Measurements from ENCODE around the gene KITLG.

DNA sequence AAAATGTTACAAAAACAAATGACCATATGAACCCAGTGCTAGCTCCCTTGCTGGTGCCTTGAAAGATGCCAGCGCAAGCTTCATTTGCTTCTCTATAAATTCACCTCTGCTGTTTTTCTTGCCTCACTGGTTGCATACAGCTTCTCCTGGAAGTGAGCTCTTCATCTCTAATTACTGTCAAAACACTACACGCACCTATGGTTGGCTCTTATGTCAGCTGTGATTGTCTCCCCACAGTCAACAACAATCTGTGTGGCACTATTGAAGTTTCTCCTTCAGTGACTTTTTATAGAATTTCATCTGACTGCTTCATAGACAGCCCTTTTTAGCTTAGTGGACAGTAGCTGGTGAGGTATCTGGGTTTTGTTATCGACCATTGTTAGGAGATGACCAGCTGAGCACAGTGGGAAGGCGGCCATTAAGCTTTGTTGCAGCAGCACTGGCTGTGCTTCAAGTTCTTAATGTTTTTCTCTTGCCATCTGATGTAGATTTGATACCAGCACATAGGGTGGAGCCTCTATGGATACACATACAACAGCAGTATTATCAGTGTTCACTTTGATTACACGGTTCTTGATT is 131.8 kb downstream of the KITLG start:
- TF ChIP-seq YY1 (IDR thresholded peaks at IDR 0.05; ENCODE audit: low read depth): no peak
- TF ChIP-seq, protein P1, sequence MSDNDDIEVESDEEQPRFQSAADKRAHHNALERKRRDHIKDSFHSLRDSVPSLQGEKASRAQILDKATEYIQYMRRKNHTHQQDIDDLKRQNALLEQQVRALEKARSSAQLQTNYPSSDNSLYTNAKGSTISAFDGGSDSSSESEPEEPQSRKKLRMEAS (IDR thresholded peaks at IDR 0.05; ENCODE audit: low read depth): no peak
- TF ChIP-seq, protein P2, sequence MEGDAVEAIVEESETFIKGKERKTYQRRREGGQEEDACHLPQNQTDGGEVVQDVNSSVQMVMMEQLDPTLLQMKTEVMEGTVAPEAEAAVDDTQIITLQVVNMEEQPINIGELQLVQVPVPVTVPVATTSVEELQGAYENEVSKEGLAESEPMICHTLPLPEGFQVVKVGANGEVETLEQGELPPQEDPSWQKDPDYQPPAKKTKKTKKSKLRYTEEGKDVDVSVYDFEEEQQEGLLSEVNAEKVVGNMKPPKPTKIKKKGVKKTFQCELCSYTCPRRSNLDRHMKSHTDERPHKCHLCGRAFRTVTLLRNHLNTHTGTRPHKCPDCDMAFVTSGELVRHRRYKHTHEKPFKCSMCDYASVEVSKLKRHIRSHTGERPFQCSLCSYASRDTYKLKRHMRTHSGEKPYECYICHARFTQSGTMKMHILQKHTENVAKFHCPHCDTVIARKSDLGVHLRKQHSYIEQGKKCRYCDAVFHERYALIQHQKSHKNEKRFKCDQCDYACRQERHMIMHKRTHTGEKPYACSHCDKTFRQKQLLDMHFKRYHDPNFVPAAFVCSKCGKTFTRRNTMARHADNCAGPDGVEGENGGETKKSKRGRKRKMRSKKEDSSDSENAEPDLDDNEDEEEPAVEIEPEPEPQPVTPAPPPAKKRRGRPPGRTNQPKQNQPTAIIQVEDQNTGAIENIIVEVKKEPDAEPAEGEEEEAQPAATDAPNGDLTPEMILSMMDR (IDR thresholded peaks at IDR 0.05): no peak
- TF ChIP-seq POLR2AphosphoS5 (IDR thresholded peaks at IDR 0.05; ENCODE audit: low read depth, low read length): no peak
- TF ChIP-seq EP300 (IDR thresholded peaks at IDR 0.05; ENCODE audit: borderline replicate concordance in 1 of 2, low read depth in 1 of 2, low read length in 1 of 2): no peak
- no peak for TF ChIP-seq EZH2phosphoT487 (IDR thresholded peaks at IDR 0.05; ENCODE audit: borderline replicate concordance, low read depth)
- no peak for TF ChIP-seq RAD21 (IDR thresholded peaks at IDR 0.05; ENCODE audit: low read length)

Measured in SK-N-SH (cell line).